MM.1S (cell line): ENCODE data around the gene KRT8.

Experiments used
- EZH2 ChIP-seq: fragments of 300-600 bp; sonication (generic); optimal IDR thresholded peaks from 2 replicates; pipeline ENCODE3; 2017; ENCODE audit warnings: low read depth, mild to moderate bottlenecking, antibody characterized with exemption, low read length, mixed read lengths
- EZH2phosphoT487 ChIP-seq: fragments of 300-600 bp; sonication (generic); IDR thresholded peaks from 2 replicates; pipeline ENCODE4 v1.6.1; 2018; ENCODE audit warnings: antibody characterized with exemption, low read length
- TF ChIP-seq, protein P1 (sequence below): fragments of 300-600 bp; sonication (generic); IDR thresholded peaks from 2 replicates; pipeline ENCODE4 v1.5.1; 2016; ENCODE audit warnings: antibody characterized with exemption, low read length, mixed read lengths

DNA sequence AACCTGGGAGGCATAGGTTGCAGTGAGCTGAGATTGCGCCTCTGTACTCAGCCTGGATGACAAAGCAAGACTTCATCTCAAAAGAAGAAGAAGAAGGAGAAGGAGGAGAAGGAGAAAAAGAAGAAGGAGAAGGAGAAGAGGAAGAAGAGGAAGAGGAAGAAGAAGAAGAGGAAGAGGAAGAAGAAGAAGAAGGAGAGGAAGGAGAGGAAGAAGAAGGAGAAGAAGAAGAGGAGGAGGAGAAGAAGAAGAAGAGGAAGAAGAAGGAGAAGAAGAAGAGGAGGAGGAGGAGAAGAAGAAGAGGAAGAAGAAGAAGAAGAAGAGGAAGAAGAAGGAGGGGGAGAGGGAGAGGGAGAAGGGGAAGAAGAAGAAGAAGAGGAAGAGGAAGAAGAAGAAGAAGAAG, 12.9 kb upstream of the KRT8 start:
- TF ChIP-seq, protein P1, sequence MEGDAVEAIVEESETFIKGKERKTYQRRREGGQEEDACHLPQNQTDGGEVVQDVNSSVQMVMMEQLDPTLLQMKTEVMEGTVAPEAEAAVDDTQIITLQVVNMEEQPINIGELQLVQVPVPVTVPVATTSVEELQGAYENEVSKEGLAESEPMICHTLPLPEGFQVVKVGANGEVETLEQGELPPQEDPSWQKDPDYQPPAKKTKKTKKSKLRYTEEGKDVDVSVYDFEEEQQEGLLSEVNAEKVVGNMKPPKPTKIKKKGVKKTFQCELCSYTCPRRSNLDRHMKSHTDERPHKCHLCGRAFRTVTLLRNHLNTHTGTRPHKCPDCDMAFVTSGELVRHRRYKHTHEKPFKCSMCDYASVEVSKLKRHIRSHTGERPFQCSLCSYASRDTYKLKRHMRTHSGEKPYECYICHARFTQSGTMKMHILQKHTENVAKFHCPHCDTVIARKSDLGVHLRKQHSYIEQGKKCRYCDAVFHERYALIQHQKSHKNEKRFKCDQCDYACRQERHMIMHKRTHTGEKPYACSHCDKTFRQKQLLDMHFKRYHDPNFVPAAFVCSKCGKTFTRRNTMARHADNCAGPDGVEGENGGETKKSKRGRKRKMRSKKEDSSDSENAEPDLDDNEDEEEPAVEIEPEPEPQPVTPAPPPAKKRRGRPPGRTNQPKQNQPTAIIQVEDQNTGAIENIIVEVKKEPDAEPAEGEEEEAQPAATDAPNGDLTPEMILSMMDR = no peak
- TF ChIP-seq EZH2phosphoT487 (no peak), EZH2 (no peak)
